Tibial nerve (tissue), 4 donors: ENCODE measurements around the gene PRMT1. TPM values are rescaled to one million over a fixed set of nuclear protein-coding genes. Genes with fewer than 3 reads are reported as not detected.

Experiments
- DNase-seq, 2 donors: peaks; one replicate each; pipeline ENCODE4 v3.0.0-alpha.2; 2019; ENCODE audit warnings: low spot score in 2 of 2
- H3K27ac ChIP-seq, 4 donors: fragments of 200-600 bp; sonication (generic) in 3 of 4; one replicate each; pipeline ENCODE4 v1.5.1; 2017 to 2019; ENCODE audit warnings: mild to moderate bottlenecking in 1 of 4
- H3K27me3 ChIP-seq, 2 donors: fragments of 200-600 bp; sonication (generic) in 1 of 2; one replicate each; pipeline versions ENCODE4 v1.5.1 to v1.6.0; 2017 to 2019
- H3K36me3 ChIP-seq, 3 donors: fragments of 200-600 bp; sonication (generic); one replicate each; pipeline ENCODE4 v1.5.1; 2018 to 2019
- H3K4me1 ChIP-seq, 4 donors: fragments of 200-600 bp; sonication (generic) in 3 of 4; one replicate each; pipeline ENCODE4 v1.5.1; 2017 to 2019
- H3K4me3 ChIP-seq, 4 donors: fragments of 200-600 bp; sonication (generic) in 3 of 4; one replicate each; pipeline ENCODE4 v1.5.1; 2017 to 2019; ENCODE audit warnings: mild to moderate bottlenecking in 1 of 4, moderate library complexity in 1 of 4
- H3K9me3 ChIP-seq, 4 donors: fragments of 200-600 bp; sonication (generic) in 3 of 4; one replicate each; pipeline ENCODE4 v1.5.1; 2017 to 2019
- EP300 ChIP-seq, 2 donors: sonication (generic); formaldehyde crosslinking; IDR thresholded peaks; one replicate each; pipeline ENCODE4 v1.6.1; 2017; ENCODE audit warnings: antibody characterized with exemption in 2 of 2, mild to moderate bottlenecking in 1 of 2
- POLR2A ChIP-seq, 2 donors: fragments of 450-650 bp; IDR thresholded peaks; one replicate each; pipeline ENCODE4 v1.6.1; 2017; ENCODE audit warnings: antibody characterized with exemption in 2 of 2, mild to moderate bottlenecking in 2 of 2, moderate library complexity in 2 of 2
- WGBS, 2 donors: methylation state at CpG; one replicate each; pipeline ENCODE4 v1.1.5; 2018; 5-methylcytosine and 5-hydroxymethylcytosine counted together
- total RNA-seq, 4 donors: library from RNA; depleted of rRNA; stranded (reverse); fragments of >200 nt; gene quantifications; one replicate each; pipeline ENCODE4 v1.1.0, GENCODE V29; 2016
- TF ChIP-seq, protein P1 (sequence below), 5 experiments: fragments of 200-600 bp in 3 of 5; fragments of 450-650 bp in 2 of 5; sonication (generic) in 3 of 5; IDR thresholded peaks; one replicate each; pipeline ENCODE4 v1.5.1; 2016 to 2019; ENCODE audit warnings: antibody characterized with exemption in 5 of 5, mild to moderate bottlenecking in 3 of 5, moderate library complexity in 2 of 5

The PRMT1 gene
- 100 to 1,000 TPM; 106 to 147 (median 132) TPM for total RNA-seq

- peaks cover 0 to 16% (median 8%) of the 10 kb centered on the region in 3 donors for H3K36me3 ChIP-seq
- peak in 1 of 2 donors; percentile 93 for TF ChIP-seq EP300 (IDR thresholded peaks at IDR 0.05)
- TF ChIP-seq, protein P1, sequence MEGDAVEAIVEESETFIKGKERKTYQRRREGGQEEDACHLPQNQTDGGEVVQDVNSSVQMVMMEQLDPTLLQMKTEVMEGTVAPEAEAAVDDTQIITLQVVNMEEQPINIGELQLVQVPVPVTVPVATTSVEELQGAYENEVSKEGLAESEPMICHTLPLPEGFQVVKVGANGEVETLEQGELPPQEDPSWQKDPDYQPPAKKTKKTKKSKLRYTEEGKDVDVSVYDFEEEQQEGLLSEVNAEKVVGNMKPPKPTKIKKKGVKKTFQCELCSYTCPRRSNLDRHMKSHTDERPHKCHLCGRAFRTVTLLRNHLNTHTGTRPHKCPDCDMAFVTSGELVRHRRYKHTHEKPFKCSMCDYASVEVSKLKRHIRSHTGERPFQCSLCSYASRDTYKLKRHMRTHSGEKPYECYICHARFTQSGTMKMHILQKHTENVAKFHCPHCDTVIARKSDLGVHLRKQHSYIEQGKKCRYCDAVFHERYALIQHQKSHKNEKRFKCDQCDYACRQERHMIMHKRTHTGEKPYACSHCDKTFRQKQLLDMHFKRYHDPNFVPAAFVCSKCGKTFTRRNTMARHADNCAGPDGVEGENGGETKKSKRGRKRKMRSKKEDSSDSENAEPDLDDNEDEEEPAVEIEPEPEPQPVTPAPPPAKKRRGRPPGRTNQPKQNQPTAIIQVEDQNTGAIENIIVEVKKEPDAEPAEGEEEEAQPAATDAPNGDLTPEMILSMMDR (IDR thresholded peaks at IDR 0.05), result no peak
- peak; percentile 71 to 87 for TF ChIP-seq POLR2A (IDR thresholded peaks at IDR 0.05)
- H3K4me1 ChIP-seq, result peaks cover 0 to 55% (median 28%) of the 10 kb centered on the region in 4 donors
- peak within 1 kb of the TSS; percentile 95 to 97 (median 97) for H3K27ac ChIP-seq
- 1 to 2% methylated on average over 37 to 48 of the region's 57 CpGs for WGBS, 2 donors
- no peak for DNase-seq
- H3K27me3 ChIP-seq, result no peaks in the 10 kb centered on the region
- peak within 1 kb of the TSS; percentile 66 to 100 (median 92) for H3K4me3 ChIP-seq
- H3K9me3 ChIP-seq, result no peaks in the 10 kb centered on the region
Observed at GRCh38 chr19:49677231-49677900, at the start of gene PRMT1. Gene PRMT1, plus strand, starts transcription at chr19:49677271. Its CDS starts 10 bp downstream, at chr19:49677281.

DNA sequence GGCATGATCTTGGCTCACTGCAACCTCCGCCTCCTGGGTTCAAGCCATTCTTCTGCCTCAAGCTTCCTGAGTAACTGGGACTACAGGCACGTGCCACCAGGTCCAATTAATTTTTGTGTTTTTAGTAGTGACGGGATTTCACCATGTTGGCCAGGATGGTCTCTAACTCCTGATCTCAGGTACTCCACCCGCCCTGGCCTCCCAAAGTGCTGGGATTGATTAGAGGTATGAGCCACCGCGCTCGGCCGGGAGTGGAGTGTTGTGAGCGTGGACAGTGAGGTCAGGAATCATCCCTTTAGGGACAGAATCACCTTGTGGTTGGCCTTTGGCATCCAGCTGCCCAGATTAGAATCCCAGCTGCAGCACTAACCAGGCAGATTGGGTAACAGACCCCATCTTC is 47.4 kb upstream of the PRMT1 start:
- TF ChIP-seq, protein P1 (IDR thresholded peaks at IDR 0.05), result no peak
- TF ChIP-seq POLR2A (IDR thresholded peaks at IDR 0.05), result no peak
- TF ChIP-seq EP300 (IDR thresholded peaks at IDR 0.05), result no peak
- no peak for DNase-seq
- 68 to 70% methylated on average over 9 of the region's 9 CpGs for WGBS, 2 donors
- Histone ChIP-seq H3K4me1 (peaks cover 0 to 38% (median 11%) of the 10 kb centered on the region in 4 donors), H3K27ac (peak overlapping the region in 2 of 4 donors; percentile 70 to 80), H3K36me3 (peaks cover 0 to 39% (median 6%) of the 10 kb centered on the region in 3 donors), H3K9me3 (no peaks in the 10 kb centered on the region), H3K4me3 (no peak overlapping the region), H3K27me3 (no peaks in the 10 kb centered on the region)

DNA sequence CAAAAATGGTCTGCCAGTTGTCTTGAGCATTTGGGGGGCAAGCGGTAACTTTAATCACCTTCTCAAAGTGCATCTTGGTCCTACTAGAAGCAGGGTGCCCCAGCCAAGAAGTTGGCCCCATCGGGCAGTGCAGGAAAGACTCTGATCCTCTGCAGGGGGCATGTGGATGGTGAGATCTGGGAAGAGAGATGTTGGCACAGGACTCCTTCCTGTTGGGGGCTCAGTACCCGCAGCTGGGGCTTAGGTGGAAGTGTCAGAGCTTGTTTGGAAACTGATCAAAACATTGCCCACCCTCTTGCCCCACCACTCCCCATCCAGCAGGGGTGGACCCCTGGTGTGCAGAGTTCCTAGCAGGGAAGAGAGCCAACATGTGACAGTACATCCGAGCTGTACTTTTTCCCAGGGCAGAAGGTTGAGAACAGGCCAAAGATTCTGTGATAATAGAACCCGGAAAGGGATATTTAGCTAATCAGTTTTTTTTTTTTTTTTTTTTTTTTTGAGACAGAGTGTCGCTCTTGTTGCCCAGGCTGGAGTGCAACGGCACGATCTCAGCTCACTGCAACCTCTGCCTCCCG is 46.0 kb upstream of the PRMT1 start:
- H3K27ac ChIP-seq, result peak overlapping the region in 1 of 4 donors; percentile 51
- WGBS, 2 donors, result 42 to 56% methylated on average over 9 of the region's 9 CpGs
- no peak overlapping the region for H3K4me3 ChIP-seq

GRCh38 chr19:49631610-49632192 is 45.4 kb upstream of the PRMT1 start:
- Histone ChIP-seq H3K36me3 (peaks cover 0 to 40% (median 0%) of the 10 kb centered on the region in 3 donors), H3K27me3 (no peaks in the 10 kb centered on the region), H3K4me1 (peaks cover 0 to 50% (median 11%) of the 10 kb centered on the region in 4 donors), H3K27ac (no peak overlapping the region), H3K9me3 (no peaks in the 10 kb centered on the region), H3K4me3 (no peak overlapping the region)
- TF ChIP-seq EP300 (IDR thresholded peaks at IDR 0.05) (no peak), POLR2A (IDR thresholded peaks at IDR 0.05) (no peak)
- TF ChIP-seq, protein P1 (IDR thresholded peaks at IDR 0.05), result no peak
- no peak for DNase-seq
- WGBS, 2 donors, result 85 to 92% methylated on average over 19 of the region's 19 CpGs

More for the DNA sequence above, 46.0 kb upstream of the PRMT1 start:
- TF ChIP-seq, protein P1 (IDR thresholded peaks at IDR 0.05), result no peak
- no peak for TF ChIP-seq POLR2A (IDR thresholded peaks at IDR 0.05)
- no peak for TF ChIP-seq EP300 (IDR thresholded peaks at IDR 0.05)
- Histone ChIP-seq H3K4me1 (peaks cover 0 to 44% (median 11%) of the 10 kb centered on the region in 4 donors), H3K27me3 (no peaks in the 10 kb centered on the region), H3K36me3 (peaks cover 0 to 40% (median 0%) of the 10 kb centered on the region in 3 donors), H3K9me3 (no peaks in the 10 kb centered on the region)
- DNase-seq, result no peak
